Frontal cortex (tissue), 4 donors: ENCODE data around the gene CDH4. TPM values are rescaled to one million over a fixed set of nuclear protein-coding genes. Genes with fewer than 3 reads are reported as not detected.

Experiments
- DNase-seq, 2 donors: peaks; one replicate each; pipeline ENCODE4 v3.0.0; 2012; ENCODE audit warnings: low spot score in 2 of 2
- FAIRE-seq: peaks from 2 replicates; lab custom pipeline; 2012; peaks lifted over from hg19 to GRCh38; lab: Jason Lieb, UNC
- total RNA-seq: library from RNA; depleted of rRNA; stranded (reverse); fragments of >200 nt; gene quantifications from one replicate; pipeline ENCODE4 v1.2.3, GENCODE V29; 2014
- donor health status: control.
- donor health status: control.
- donor health status: control.

Gene CDH4
- total RNA-seq, 1 donor from 2014 or later: 22.8 TPM

DNA sequence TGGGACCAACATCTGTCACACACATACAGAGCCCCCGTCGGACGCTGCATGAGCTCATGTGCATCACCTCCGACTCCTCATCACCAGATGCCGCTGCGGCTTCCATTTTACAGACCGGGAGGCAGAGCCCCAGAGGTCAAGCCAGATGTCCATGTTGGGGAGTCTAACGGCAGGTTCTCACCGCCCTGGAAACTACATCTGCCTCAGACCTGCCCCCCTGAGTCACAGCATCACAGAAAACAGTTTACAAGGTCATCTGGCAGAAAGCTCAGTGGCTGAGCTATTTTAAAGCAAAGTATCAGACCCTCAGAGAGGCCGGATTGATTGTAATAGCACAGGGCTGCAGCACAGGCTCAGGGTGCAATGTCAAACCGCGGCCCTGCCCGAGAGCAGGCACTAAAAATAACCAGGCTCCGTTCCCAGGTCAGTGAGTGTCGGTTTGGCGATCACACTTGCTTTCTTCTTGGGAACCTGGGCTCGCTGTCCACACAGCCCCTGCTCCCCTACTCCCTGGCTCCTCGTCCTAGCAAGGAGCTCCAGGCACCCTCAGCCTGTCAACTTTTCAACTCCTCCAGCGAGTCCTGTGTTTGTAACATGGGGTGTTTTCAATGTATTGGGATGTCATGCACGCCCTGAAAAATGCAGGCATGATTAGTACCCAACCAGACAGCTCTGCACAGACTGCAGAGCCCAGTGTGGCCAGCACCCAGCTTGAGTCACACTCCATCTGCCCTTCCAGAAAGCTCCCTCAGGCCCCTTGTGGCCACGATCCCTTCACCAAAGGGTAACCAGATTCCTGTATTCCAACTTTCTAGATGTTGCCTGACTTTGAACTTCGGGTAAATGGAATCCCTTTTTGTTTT lies 264.5 kb downstream of the CDH4 start:
- DNase-seq: no peak

GRCh38 chr20:61517419-61517818 lies 265.4 kb downstream of the CDH4 start:
- FAIRE-seq: no peak
- DNase-seq: no peak

More for the DNA sequence above, 264.5 kb downstream of the CDH4 start:
- FAIRE-seq: no peak

DNA sequence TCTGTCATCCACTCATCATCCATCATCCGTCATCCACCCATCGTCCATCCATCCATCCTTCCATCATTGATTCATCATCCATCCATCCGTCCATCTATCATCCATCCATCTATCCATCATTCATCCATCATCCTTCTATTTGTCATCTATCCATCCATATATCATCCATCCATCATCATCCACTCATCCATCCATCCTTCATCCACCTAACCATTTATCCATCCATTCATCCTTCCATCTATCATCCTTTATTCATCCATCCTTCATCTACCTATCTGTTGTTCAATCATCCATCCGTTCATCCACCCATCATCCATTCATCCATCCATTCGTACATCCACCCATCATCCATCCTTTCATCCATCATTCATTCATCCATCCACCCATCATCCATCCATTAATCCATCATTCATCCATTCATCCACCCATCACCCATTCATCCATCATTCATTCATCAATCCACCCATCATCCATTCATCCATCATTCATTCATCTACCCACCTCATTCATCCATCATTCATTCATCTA lies 266.4 kb downstream of the CDH4 start:
- DNase-seq (no peak), FAIRE-seq (no peak)

DNA sequence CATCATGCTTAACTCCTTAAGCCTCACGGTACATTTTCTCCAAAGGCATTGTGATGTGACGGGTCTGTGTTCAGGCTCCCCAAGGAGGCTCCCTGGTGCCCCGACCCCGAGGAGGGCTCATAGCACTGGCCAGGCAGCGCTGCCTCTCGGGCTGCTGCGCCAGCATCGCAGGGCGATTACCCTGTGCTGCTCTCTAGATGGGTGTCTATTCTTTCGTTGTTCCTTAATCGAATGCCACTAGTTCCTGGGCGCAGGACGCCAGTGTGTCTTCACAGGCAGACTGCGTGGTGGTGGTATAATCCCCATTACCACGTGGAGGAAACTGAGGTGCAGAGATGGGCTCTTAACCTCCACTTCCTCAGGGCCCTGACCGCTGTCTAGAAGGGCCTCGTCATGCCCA lies 267.4 kb downstream of the CDH4 start:
- FAIRE-seq (no peak), DNase-seq (no peak)

- DNase-seq (no peak), FAIRE-seq (no peak)
Observed at GRCh38 chr20:61520076-61520892, 268.2 kb downstream of the CDH4 start.

GRCh38 chr20:61520893-61521460 lies 268.9 kb downstream of the CDH4 start:
- DNase-seq: peak in 1 of 2 donors; percentile 45
- no peak for FAIRE-seq

DNA sequence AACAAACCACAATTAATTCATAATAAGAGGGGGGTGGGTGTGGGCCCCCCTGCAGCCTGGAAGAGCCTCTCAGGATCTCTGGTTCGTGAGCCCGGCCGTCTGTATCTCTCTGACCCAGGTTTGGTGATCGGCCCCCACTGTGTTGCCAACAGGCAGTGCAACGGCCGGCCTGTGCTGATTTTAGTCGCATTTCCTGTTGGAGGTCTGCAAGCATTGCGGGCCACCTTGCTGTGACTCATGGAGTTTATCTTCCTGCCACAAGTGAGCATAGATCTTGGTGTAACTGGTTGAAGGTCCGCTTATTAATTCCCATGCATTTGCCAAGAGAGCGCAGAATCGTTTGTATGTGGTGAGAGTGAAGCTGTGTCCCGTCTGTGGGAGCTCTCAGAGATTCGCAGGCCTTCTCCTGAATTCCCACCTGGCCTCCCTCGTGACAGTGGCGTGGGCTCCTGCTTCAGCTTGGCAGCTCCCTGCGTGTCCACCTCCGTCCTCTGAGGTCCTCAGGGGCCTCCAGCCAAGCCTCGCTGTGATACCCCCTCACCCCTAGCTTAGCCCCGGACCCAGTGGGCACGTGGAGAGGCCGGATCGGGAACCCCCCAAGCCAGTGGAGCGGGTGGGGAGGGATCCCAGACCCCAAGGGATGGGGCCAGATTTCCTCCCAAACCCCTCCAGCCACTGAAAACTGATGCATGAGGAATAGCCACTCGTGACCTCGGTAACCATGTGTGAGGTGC lies 269.8 kb downstream of the CDH4 start:
- DNase-seq (no peak), FAIRE-seq (no peak)

GRCh38 chr20:61522498-61523090 lies 270.5 kb downstream of the CDH4 start:
- DNase-seq (no peak), FAIRE-seq (no peak)

DNA sequence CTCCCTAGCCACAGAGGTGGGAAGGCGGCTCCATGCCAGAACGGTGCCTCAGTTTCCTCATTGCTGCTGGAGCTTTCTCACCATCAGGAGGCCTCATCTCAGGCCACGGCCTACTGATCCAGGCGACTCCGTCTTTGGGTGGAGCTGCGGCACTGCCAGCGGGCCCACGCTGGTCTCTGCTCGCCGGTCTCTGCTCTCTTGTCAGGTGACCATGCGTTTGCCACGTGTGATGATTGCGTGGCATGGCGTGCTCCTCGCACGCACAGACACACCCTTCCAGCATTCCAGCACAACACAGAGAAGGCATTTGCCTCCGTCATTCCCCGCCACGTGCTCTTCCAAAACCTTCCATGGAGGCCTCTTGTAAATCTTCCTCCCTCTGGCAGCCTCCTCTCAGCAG lies 271.1 kb downstream of the CDH4 start:
- DNase-seq (no peak), FAIRE-seq (no peak)

DNA sequence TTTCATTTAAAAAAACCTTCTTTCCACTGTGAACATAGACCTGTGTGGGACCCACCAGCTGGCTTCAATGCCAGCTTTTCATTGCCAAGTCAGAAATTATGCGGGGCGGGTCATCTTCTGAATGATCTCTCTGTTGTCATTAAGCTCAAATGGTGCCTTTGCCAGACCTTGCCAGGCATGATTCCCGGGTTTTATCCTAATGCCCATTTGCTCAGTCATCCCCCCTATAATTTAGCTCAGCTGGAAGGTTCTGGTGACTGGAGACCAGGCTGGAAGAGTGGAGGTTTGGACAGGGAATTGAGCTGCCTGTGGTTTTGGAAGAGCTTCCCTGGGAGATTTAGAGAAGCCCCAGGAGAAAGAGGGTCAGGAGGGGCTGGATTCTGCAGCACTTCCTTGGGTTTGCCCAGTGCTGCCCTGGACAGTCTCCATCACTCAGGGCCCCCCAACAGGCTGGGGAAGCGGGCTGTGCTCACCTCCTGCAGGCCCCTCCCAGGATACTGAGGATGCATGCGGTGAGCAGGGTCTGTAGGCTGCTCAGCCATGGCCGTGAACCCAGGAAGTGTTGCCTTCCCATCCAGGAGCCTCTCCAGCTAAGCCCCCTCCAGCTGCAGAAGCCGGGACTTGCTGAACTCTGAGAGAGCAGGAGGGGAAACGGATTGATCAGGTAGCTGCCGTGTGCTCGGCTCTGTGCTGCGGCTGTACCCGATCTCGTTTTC lies 273.0 kb downstream of the CDH4 start:
- FAIRE-seq: no peak

GRCh38 chr20:61525781-61526431 lies 273.8 kb downstream of the CDH4 start:
- no peak for FAIRE-seq
- no peak for DNase-seq

More for the DNA sequence above, 273.0 kb downstream of the CDH4 start:
- DNase-seq: peak in 1 of 2 donors; percentile 43

DNA sequence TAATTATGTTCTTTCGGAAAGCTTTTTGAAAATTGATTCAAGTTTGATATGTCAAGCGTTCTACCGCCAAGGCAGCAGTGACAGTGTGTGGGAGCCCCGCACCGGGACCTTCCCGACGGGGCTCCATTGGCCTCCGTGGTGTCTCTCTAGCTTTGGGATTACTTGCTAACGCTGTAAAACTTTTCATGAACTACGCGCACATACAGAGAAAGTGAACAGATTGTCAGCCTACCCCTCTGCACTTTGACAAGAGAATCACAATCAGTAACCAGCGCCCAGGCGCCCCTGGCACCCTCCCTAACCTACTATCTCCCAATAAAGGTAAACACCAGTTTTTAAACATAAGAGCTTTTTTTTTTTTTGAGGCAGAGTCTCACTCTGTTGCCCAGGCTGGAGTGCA lies 274.8 kb downstream of the CDH4 start:
- no peak for FAIRE-seq
- no peak for DNase-seq

DNA sequence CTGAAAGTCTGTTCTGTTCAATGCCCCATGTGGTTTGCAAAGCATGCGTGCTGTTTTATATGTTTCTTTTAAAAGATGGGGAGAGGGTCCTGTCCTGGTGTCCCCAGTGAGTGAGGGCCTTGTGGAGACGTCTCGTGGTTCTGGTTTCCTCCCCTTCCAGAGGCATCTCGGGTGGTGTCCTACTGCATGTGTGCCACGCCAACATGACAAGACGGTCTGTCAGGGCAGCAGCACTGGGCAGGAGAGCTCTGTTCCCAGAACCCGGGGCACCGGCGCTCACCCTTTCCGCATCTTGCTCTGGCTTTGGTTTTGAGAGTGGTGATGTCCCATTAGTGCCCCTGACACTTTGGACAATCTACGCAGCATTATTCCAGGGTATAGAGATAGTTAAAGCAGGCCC lies 275.6 kb downstream of the CDH4 start:
- no peak for FAIRE-seq

DNA sequence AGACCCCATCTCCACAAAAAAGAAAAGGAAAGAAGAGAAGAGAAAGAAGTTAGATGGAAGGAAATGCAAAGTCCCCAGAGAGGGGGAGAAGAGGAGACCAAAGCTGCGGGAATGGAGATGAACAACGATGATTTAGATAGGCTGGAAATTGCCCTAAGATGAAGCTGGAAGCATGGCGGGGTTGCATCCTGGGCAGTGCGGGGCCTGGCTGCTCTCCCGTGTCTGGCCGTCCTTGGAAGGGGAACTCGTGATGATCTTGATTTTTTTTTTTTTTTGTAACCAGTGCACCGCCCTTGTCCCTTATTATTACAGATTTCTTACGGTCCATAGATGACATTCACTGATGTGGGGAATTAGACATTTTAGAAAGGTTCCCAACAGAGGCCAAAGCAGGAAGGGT lies 276.5 kb downstream of the CDH4 start:
- no peak for DNase-seq
- FAIRE-seq: no peak

More for the DNA sequence above, 275.6 kb downstream of the CDH4 start:
- no peak for DNase-seq

GRCh38 chr20:61529354-61529753 lies 277.3 kb downstream of the CDH4 start:
- FAIRE-seq (no peak), DNase-seq (no peak)

GRCh38 chr20:61531553-61532345 lies 279.7 kb downstream of the CDH4 start:
- no peak for FAIRE-seq
- DNase-seq: peak in 1 of 2 donors; percentile 45

DNA sequence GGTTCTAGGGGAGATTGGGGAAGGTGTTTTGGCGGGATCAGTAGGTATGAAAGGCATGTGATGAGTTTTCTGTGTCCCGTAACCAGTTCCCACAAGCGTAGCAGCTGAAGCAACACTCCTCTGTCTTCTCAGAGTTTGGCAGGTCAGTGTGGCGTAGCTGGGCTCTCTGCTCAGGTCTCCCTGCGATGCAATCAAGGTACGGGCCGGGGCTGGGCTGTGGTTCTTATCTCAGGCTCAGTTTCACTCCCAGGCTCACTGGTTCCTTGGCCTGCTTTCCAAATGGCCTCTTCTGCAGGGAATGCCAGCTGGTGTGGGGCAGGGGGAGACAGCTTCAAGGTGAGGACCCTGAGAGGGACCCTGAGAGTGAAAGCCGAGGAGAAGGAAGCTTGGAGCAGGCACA lies 280.7 kb downstream of the CDH4 start:
- DNase-seq: no peak

More for the DNA sequence above, 280.7 kb downstream of the CDH4 start:
- no peak for FAIRE-seq
